Thyroid gland (tissue), 4 donors: ENCODE results near the gene TOB2. TPM values are rescaled to one million over a fixed set of nuclear protein-coding genes. Genes with fewer than 3 reads are reported as not detected.
"Not testable (repeated sequence)": the region's sequence is repeated elsewhere in the genome, so short reads cannot be mapped to it uniquely, and the experiment has no call there.

Source experiments
- DNase-seq, 2 donors: peaks; one replicate each; pipeline ENCODE4 v3.0.0-alpha.2; 2019
- H3K27ac ChIP-seq, 3 donors: fragments of 200-600 bp; sonication (generic); 1 replicate in 2 of 3; 2 replicates in 1 of 3; pipeline ENCODE4 v1.5.1; 2016 to 2019; ENCODE audit warnings: mild to moderate bottlenecking in 1 of 3, moderate library complexity in 1 of 3
- H3K27me3 ChIP-seq: fragments of 200-600 bp; sonication (generic); one replicate; pipeline ENCODE4 v1.5.1; 2019
- H3K36me3 ChIP-seq, 2 donors: fragments of 200-600 bp; sonication (generic); one replicate each; pipeline ENCODE4 v1.5.1; 2016 to 2019
- H3K4me1 ChIP-seq, 2 donors: fragments of 200-600 bp; sonication (generic); one replicate each; pipeline ENCODE4 v1.5.1; 2017 to 2019
- H3K4me3 ChIP-seq, 3 donors: fragments of 200-600 bp; sonication (generic); replicated peaks in 1 of 3; 1 replicate in 2 of 3; 2 replicates in 1 of 3; pipeline ENCODE4 v1.5.1; 2016; ENCODE audit warnings: mild to moderate bottlenecking in 1 of 3
- H3K9me3 ChIP-seq: fragments of 200-600 bp; sonication (generic); one replicate; pipeline ENCODE4 v1.5.1; 2017
- POLR2A ChIP-seq, 2 donors: fragments of 450-650 bp; IDR thresholded peaks; one replicate each; pipeline ENCODE4 v1.6.1; 2017; ENCODE audit warnings: antibody characterized with exemption in 2 of 2, mild to moderate bottlenecking in 2 of 2, moderate library complexity in 1 of 2
- WGBS, 2 donors: methylation state at CpG; one replicate each; pipeline ENCODE4 v1.1.5; 2017; 5-methylcytosine and 5-hydroxymethylcytosine counted together
- intact Hi-C: fragments of 100-400 bp; cut with DNase I; formaldehyde crosslinking; loops from one replicate; pipeline ENCODE4 v1.15.1; 2023
- total RNA-seq, 4 donors: library from RNA; depleted of rRNA; stranded (reverse); fragments of >200 nt; gene quantifications; one replicate each; pipeline ENCODE4 v1.2.3, GENCODE V29; 2016
- TF ChIP-seq, protein P1 (sequence below), 6 experiments: fragments of 200-600 bp in 3 of 6; fragments of 450-650 bp in 3 of 6; sonication (generic) in 3 of 6; IDR thresholded peaks; one replicate each; pipeline ENCODE4 v1.5.1; 2016 to 2019; ENCODE audit warnings: antibody characterized with exemption in 6 of 6, mild to moderate bottlenecking in 2 of 6, inconsistent platforms in 1 of 6, moderate library complexity in 1 of 6

Gene TOB2
- total RNA-seq, 4 donors from 2014 or later = 66.5 to 130 (median 115) TPM

- H3K9me3 ChIP-seq = no peaks in the 10 kb centered on the region
- peak in 1 of 2 donors; percentile 87 for TF ChIP-seq POLR2A (IDR thresholded peaks at IDR 0.05)
- TF ChIP-seq, protein P1, sequence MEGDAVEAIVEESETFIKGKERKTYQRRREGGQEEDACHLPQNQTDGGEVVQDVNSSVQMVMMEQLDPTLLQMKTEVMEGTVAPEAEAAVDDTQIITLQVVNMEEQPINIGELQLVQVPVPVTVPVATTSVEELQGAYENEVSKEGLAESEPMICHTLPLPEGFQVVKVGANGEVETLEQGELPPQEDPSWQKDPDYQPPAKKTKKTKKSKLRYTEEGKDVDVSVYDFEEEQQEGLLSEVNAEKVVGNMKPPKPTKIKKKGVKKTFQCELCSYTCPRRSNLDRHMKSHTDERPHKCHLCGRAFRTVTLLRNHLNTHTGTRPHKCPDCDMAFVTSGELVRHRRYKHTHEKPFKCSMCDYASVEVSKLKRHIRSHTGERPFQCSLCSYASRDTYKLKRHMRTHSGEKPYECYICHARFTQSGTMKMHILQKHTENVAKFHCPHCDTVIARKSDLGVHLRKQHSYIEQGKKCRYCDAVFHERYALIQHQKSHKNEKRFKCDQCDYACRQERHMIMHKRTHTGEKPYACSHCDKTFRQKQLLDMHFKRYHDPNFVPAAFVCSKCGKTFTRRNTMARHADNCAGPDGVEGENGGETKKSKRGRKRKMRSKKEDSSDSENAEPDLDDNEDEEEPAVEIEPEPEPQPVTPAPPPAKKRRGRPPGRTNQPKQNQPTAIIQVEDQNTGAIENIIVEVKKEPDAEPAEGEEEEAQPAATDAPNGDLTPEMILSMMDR (IDR thresholded peaks at IDR 0.05) = peak in 1 of 6 experiments; percentile 18
- intact Hi-C loops = no loop called here
- H3K27me3 ChIP-seq = no peaks in the 10 kb centered on the region
- peak overlapping the region; percentile 99 to 100 (median 99) for H3K27ac ChIP-seq
- 0 to 2% methylated on average over 31 to 33 of the region's 35 CpGs for WGBS, 2 donors
- DNase-seq = peak; percentile 92 to 93
- H3K4me3 ChIP-seq = peak overlapping the region; percentile 91 to 99 (median 99)
- H3K36me3 ChIP-seq = peaks cover 5% of the 10 kb centered on the region in 2 donors
- peaks cover 35 to 45% of the 10 kb centered on the region in 2 donors for H3K4me1 ChIP-seq
Observed at GRCh38 chr22:41444360-41445128, 2.1 kb downstream of the TOB2 start.

GRCh38 chr22:41442240-41442792, 4.3 kb downstream of the TOB2 start:
- peaks cover 39 to 46% of the 10 kb centered on the region in 2 donors for H3K4me1 ChIP-seq
- intact Hi-C loops = no loop called here
- no peak overlapping the region for H3K4me3 ChIP-seq
- WGBS, 2 donors = 85 to 87% methylated on average over 2 of the region's 2 CpGs
- TF ChIP-seq, protein P1 (IDR thresholded peaks at IDR 0.05) = no peak
- no peak for TF ChIP-seq POLR2A (IDR thresholded peaks at IDR 0.05)
- H3K36me3 ChIP-seq = peaks cover 7 to 8% of the 10 kb centered on the region in 2 donors
- H3K9me3 ChIP-seq = no peaks in the 10 kb centered on the region
- H3K27me3 ChIP-seq = no peaks in the 10 kb centered on the region
- H3K27ac ChIP-seq = peak overlapping the region in 2 of 3 donors; percentile 2 to 4
- DNase-seq = no peak

DNA sequence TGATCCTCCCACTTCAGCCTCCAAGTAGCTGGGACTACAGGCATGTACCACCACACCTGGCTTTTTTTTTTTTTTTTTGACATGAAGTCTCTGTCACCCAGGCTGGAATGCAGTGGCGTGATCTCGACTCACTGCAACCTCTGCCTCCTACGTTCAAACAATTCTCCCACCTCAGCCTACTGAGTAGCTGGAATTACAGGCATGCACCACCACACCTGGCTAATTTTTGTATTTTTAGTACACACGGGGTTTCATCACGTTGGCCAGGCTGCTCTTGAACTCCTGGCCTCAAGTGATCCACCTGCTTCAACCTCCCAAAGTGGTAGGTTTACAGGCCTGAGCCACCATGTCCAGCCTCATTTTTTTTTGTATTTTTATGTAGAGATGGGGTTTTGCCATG, 6.1 kb downstream of the TOB2 start:
- H3K4me3 ChIP-seq, intact Hi-C loops, H3K9me3 ChIP-seq, H3K27me3 ChIP-seq: not testable (repeated sequence)
- peak; percentile 60 to 63 for DNase-seq
- WGBS, 2 donors = 43 to 46% methylated on average over 5 of the region's 5 CpGs
- peak in 1 of 2 donors; percentile 23 for TF ChIP-seq POLR2A (IDR thresholded peaks at IDR 0.05)
- peaks cover 25 to 26% of the 10 kb centered on the region in 2 donors for H3K36me3 ChIP-seq
- peaks cover 42 to 51% of the 10 kb centered on the region in 2 donors for H3K4me1 ChIP-seq
- H3K27ac ChIP-seq = peak overlapping the region; percentile 30 to 73 (median 66)

GRCh38 chr22:41437198-41437597, 9.4 kb downstream of the TOB2 start:
- no peaks in the 10 kb centered on the region for H3K27me3 ChIP-seq
- H3K36me3 ChIP-seq = peaks cover 30 to 34% of the 10 kb centered on the region in 2 donors
- WGBS, 2 donors = 88 to 96% methylated on average over 7 of the region's 7 CpGs
- H3K4me1 ChIP-seq = peaks cover 33 to 50% of the 10 kb centered on the region in 2 donors
- TF ChIP-seq POLR2A (IDR thresholded peaks at IDR 0.05) = no peak
- TF ChIP-seq, protein P1 (IDR thresholded peaks at IDR 0.05) = no peak
- H3K27ac ChIP-seq = peak overlapping the region in 1 of 3 donors; percentile 46
- H3K4me3 ChIP-seq = no peak overlapping the region
- no peak for DNase-seq
- no peaks in the 10 kb centered on the region for H3K9me3 ChIP-seq
- intact Hi-C loops = no loop called here

DNA sequence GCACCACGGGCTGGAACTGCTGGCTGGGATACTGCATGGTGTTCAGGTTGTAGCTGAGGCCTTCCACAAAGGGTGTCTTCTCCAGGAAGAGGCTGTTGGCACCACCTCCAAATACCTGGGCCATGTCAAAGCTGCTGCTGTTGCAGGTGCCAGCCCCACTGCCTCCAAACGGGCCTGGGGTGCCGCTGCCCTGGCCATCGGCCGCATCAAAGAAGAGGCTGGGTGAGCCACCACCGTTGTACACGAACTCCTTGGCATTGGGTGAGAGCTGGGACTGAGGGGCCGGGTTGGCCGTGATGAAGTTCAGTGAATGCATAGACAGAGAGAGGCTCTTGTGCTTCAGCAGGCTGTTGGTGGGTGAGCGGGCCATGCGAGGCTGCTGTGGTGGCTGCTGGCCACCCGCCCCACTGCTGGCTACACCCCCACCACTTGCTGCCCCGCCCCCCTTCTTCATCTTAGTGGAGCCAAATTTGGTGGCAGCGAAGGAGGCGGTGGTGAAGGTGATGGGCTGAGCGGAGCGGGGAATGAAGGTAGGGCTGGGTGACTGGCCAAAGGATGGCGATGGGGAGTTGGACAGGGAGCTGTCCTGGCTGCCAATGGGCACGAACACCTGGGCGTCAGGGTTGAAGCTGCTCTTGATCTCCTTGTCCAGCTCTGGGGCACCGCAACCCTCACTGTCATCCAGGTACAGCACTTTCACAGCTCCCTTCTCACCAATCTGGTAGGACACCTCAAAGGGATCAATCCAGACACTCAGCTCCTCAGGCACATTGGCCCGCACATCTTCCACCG, 10.1 kb downstream of the TOB2 start:
- intact Hi-C loops = no loop called here
- H3K27ac ChIP-seq = peak overlapping the region in 1 of 3 donors; percentile 24
- H3K9me3 ChIP-seq = no peaks in the 10 kb centered on the region
- H3K4me3 ChIP-seq = no peak overlapping the region
- H3K27me3 ChIP-seq = no peaks in the 10 kb centered on the region
- no peak for DNase-seq
- H3K4me1 ChIP-seq = peaks cover 31 to 48% of the 10 kb centered on the region in 2 donors
- peaks cover 30 to 34% of the 10 kb centered on the region in 2 donors for H3K36me3 ChIP-seq
- WGBS, 2 donors = 83 to 85% methylated on average over 13 to 19 of the region's 23 CpGs
- TF ChIP-seq, protein P1 (IDR thresholded peaks at IDR 0.05) = no peak
- TF ChIP-seq POLR2A (IDR thresholded peaks at IDR 0.05) = no peak
